Stimulated activated CD4-positive, alpha-beta T cell treated with anti-CD3 and anti-CD28 coated beads, Interleukin-1b, Interleukin-23, amount 100 ng/mL, for 4 hours (primary cell): ENCODE results near the gene HTR4.

ENCODE experiments used
- DNase-seq, 2 donors: peaks; one replicate each; pipeline ENCODE4 v3.0.0-alpha.2; 2020; ENCODE audit warnings: low read depth in 2 of 2

Gene HTR4

GRCh38 chr5:148615644-148616275 lies 38.6 kb downstream of the HTR4 start:
- DNase-seq, result no peak

GRCh38 chr5:148607406-148607805 lies 46.9 kb downstream of the HTR4 start:
- no peak for DNase-seq

- no peak for DNase-seq
Measured at GRCh38 chr5:148606296-148606695, 48.0 kb downstream of the HTR4 start.

GRCh38 chr5:148599187-148599586 lies 55.1 kb downstream of the HTR4 start:
- DNase-seq, result no peak

- no peak for DNase-seq
Measured at GRCh38 chr5:148595697-148596096, 58.6 kb downstream of the HTR4 start.

- no peak for DNase-seq
Measured at GRCh38 chr5:148586796-148587195, 67.5 kb downstream of the HTR4 start.

- no peak for DNase-seq
Measured at GRCh38 chr5:148585988-148586387, 68.3 kb downstream of the HTR4 start.

GRCh38 chr5:148584103-148584502 lies 70.2 kb downstream of the HTR4 start:
- DNase-seq, result no peak

GRCh38 chr5:148583421-148583965 lies 70.8 kb downstream of the HTR4 start:
- DNase-seq, result no peak

GRCh38 chr5:148574167-148574566 lies 80.2 kb downstream of the HTR4 start:
- no peak for DNase-seq

GRCh38 chr5:148573374-148573773 lies 81.0 kb downstream of the HTR4 start:
- no peak for DNase-seq

- no peak for DNase-seq
Measured at GRCh38 chr5:148569948-148570347, 84.4 kb downstream of the HTR4 start.

GRCh38 chr5:148565148-148565547 lies 89.2 kb downstream of the HTR4 start:
- no peak for DNase-seq

- DNase-seq, result no peak
Measured at GRCh38 chr5:148563021-148563420, 91.3 kb downstream of the HTR4 start.

- no peak for DNase-seq
Measured at GRCh38 chr5:148561801-148562311, 92.5 kb downstream of the HTR4 start.

GRCh38 chr5:148559461-148559860 lies 94.9 kb downstream of the HTR4 start:
- DNase-seq, result no peak

- no peak for DNase-seq
Measured at GRCh38 chr5:148558892-148559291, 95.4 kb downstream of the HTR4 start.

- DNase-seq, result no peak
Measured at GRCh38 chr5:148556835-148557234, 97.5 kb downstream of the HTR4 start.

- no peak for DNase-seq
Measured at GRCh38 chr5:148554621-148555020, 99.7 kb downstream of the HTR4 start.

GRCh38 chr5:148543727-148544126 lies 110.6 kb downstream of the HTR4 start:
- no peak for DNase-seq

- no peak for DNase-seq
Measured at GRCh38 chr5:148542812-148543211, 111.5 kb downstream of the HTR4 start.

GRCh38 chr5:148541054-148541835 lies 113.1 kb downstream of the HTR4 start:
- no peak for DNase-seq

GRCh38 chr5:148540647-148541046 lies 113.7 kb downstream of the HTR4 start:
- no peak for DNase-seq
